HG03103 (cell line): ENCODE data around the gene ARHGEF2.
"Not testable (repeated sequence)": the region's sequence is repeated elsewhere in the genome, so short reads cannot be mapped to it uniquely, and the experiment has no call there.

ENCODE experiments used
- ATAC-seq: cut with Tn5 transposase; IDR thresholded peaks from one replicate; pipeline ENCODE4 v1.9.1; 2021; ENCODE audit warnings: low read depth; ENCODE audit not compliant: unreplicated experiment

Gene ARHGEF2

GRCh38 chr1:155946633-155947219 is 31.6 kb downstream of the ARHGEF2 start:
- peak; percentile 7 for ATAC-seq

- ATAC-seq, result no peak
These were observed 33.9 kb downstream of the ARHGEF2 start for GRCh38 chr1:155944444-155944799.

- no peak for ATAC-seq
These were observed 35.7 kb downstream of the ARHGEF2 start for GRCh38 chr1:155942578-155943141.

DNA sequence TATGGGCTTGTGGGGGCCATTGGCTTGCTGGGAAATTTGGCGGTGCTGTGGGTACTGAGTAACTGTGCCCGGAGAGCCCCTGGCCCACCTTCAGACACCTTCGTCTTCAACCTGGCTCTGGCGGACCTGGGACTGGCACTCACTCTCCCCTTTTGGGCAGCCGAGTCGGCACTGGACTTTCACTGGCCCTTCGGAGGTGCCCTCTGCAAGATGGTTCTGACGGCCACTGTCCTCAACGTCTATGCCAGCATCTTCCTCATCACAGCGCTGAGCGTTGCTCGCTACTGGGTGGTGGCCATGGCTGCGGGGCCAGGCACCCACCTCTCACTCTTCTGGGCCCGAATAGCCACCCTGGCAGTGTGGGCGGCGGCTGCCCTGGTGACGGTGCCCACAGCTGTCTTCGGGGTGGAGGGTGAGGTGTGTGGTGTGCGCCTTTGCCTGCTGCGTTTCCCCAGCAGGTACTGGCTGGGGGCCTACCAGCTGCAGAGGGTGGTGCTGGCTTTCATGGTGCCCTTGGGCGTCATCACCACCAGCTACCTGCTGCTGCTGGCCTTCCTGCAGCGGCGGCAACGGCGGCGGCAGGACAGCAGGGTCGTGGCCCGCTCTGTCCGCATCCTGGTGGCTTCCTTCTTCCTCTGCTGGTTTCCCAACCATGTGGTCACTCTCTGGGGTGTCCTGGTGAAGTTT is 36.4 kb downstream of the ARHGEF2 start:
- ATAC-seq, result no peak

- ATAC-seq, result no peak
These were observed 37.1 kb downstream of the ARHGEF2 start, which contains the start of gene RXFP4 for GRCh38 chr1:155940993-155941844. Gene RXFP4 (plus strand): TSS chr1:155941638. CDS start chr1:155941710, 72 bp downstream.

DNA sequence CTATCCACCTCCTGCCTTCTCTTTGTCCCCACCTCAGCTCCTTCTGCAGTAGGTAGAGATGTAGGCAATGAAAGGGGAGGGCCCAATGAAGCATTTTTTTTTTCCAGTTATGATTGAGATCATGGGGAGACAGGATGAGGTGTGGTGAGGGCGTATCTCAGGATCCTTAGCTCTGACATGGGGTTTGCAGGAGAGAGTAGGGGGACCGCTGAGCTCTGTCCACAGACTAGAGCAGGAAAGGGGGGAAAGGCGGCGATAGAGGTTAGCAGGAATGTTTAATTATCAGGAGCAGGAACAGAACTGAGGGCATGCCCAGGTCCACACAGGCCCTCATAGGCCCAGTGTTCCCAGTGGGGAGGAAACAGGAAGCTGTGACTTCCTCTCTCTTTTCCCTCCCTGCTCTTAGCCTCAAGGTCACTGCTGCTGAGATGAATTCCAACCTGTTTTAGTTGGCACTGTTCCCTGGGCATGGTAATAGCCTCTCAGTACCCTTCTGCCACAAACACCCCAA is 37.8 kb downstream of the ARHGEF2 start:
- no peak for ATAC-seq

DNA sequence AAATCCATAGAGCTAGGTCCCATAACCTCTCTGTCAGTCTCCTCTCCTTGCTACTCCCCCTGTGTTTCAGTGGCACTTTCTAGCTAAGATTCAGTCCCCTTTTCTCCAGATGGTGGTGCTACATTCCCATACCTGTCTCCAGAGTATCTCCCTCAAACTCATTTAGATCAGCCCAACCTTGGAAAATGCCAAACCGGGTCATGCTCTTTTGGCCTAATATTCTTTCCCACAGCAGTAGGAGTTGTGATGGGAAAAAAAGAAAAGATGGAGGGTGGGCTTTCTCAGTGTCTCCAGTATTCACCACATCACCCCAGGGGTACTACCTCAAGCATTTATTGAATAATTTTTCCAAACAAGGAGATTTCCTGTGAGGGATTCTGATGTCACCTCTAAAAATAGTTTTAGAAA is 40.1 kb downstream of the ARHGEF2 start:
- ATAC-seq, result no peak

DNA sequence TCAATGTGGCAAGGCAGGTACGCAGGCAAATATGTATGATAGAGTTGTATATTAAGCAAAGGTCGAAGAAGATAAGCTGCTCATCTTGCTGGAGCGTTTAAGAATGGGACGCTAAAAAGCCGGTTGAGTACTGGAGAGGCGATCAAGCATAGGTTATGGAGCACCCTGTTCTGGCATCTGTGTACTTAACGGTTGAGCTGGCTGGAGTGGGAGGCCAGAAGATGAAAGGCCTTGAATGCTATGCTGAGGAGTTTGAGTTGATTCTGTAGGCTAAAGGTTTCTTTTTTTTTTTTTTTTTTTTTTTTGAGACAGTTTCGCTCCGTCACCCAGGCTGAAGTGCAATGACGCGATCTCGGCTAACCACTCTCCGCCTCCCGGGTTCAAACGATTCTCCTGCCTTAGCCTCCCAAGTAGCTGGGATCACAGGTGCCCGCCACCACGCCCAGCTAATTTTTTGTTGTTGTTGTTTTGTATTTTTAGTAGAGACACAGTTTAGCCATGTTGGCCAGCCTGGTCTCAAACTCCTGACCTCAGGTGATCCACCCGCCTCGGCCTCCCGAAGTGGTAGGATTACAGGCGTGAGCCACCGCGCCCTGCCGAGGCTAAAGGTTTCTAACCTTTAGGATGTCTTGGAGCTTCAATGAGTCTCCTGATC is 43.3 kb downstream of the ARHGEF2 start:
- no peak for ATAC-seq

- peak; percentile 93 for ATAC-seq
These were observed 44.0 kb downstream of the ARHGEF2 start, which contains the start of gene KHDC4 for GRCh38 chr1:155934097-155934935. Gene KHDC4 (minus strand): TSS chr1:155934413. CDS start chr1:155934373, 40 bp downstream.

DNA sequence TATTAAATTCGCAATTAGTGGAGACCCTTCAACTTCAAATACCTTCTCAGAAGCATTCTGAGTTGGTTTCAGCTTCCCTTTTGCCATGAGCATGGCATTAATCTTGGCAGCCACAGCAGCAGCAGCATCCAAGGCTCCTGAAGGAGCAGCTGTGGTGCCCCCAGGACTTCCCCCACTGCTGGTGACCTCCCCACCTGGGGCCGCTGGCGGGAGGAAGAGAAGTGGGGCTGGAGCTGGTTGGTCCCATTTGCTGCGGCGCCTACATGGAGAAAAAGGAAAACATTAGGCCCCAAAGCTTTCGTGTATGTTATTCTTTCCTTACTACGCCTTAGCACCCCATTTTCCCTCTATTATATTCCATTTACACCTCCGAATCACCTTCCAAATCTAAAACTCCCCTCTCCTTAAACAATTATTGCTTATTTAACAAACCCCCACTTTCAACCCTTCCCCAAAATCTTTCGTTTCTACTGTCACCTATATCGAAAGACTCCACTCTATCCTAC is 44.7 kb downstream of the ARHGEF2 start:
- no peak for ATAC-seq

GRCh38 chr1:155932487-155932886 is 45.9 kb downstream of the ARHGEF2 start:
- ATAC-seq, result no peak

DNA sequence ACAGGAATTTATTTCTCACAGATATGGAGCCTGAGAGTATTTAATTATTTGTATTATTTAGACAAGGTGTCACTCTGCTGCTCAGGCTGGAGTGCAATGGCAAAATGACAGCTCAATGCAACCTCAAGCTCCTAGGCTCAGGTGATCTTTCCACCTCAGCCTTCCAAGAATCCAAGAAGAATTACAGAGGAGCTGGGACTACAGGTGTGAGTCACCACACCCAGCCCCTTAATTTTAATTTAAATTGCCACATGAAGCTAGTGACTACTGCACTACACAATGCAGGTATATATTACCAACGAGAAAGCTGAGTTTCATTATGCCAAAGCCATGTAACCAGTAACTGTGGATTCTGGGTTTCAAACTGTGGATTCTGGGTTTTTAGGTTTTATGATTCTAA is 46.3 kb downstream of the ARHGEF2 start:
- ATAC-seq, result no peak

DNA sequence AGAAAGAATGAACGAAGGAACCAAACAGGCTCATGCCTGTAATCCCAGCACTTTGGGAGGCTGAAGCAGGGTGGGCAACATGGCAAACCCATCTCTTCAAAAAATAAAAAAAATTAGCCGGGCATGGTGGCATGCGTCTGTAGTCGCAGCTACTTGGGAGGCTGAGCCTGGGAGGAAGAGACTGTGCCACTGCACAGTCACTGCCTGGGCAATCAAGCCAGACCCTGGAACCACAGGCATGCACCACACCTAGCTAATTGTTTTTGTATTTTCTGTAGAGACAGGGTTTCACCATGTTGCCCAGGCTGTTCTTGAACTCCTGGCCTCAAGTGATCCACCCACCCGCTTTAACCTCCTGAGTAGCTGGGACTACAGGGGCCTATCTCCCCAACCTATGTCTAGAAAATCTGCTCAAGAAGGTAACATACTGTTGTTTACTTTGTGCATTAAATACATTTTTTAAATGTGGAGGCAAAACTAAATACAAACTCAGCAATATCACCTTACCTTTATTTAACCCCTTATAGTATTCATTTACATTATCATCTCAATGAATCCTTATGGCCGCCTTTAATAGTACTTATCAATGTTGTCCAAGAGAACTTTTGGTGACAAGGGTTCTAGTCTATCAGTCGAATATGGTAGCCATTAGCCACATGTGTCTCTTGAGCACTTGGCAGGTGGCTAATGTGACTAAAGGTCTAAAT is 46.9 kb downstream of the ARHGEF2 start:
- no peak for ATAC-seq

- not testable (repeated sequence) for ATAC-seq
These were observed 47.6 kb downstream of the ARHGEF2 start for GRCh38 chr1:155930725-155931124.

DNA sequence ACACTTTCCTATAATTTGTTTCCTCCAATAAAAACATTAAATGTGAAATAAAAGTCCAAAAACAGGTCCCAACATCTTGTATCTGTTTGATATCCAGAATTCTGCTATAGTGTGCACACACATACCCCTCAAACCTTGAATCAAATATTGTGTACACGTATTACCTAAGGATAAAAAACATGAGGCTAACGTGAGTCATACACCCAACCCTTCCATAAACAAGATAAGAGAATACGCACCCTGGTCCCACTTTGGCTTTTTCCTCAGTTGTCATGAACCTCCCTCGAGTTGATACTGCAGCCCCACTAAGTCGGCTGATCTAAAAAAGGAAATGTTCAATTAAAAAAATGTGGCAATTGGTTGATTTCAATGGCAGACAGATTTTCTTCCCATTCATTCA is 49.3 kb downstream of the ARHGEF2 start:
- no peak for ATAC-seq

GRCh38 chr1:155925506-155925905 is 52.8 kb downstream of the ARHGEF2 start:
- no peak for ATAC-seq

GRCh38 chr1:155920717-155921116 is 57.6 kb downstream of the ARHGEF2 start:
- no peak for ATAC-seq

DNA sequence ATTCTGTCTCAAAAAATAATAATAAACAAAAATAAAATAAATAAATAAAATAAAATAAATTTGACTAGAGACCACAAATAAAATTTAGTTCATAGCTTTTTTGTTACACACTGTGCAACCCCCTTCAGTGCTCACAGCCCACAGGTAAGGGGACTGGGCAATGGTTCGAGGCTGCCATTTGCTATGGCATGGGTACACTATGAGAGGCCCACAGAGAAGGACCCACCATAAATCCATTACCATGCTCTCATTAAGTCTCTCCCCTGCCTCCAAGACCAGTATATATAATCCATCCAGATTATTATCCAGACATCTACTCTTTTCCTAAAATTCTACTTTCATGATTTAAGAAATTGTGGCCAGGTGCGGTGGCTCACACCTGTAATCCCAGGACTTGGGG is 58.5 kb downstream of the ARHGEF2 start:
- no peak for ATAC-seq

- no peak for ATAC-seq
These were observed 59.7 kb downstream of the ARHGEF2 start for GRCh38 chr1:155918660-155919059.
